Liver (tissue), 9 donors: Measurements from ENCODE around the gene DHCR7. TPM values are rescaled to one million over a fixed set of nuclear protein-coding genes. Genes with fewer than 3 reads are reported as not detected.

Experiments used
- DNase-seq: peaks from one replicate; pipeline ENCODE4 v3.0.0-alpha.2; 2017; ENCODE audit warnings: low spot score
- H3K27ac ChIP-seq, 2 donors: one replicate each; pipeline ENCODE4 v1.7.0; 2013; ENCODE audit warnings: inconsistent platforms in 2 of 2, low read length in 2 of 2, control low read depth in 1 of 2, low read depth in 1 of 2, mild to moderate bottlenecking in 1 of 2
- H3K27me3 ChIP-seq, 4 donors: one replicate each; pipeline versions ENCODE4 v1.6.1 to v1.7.0; 2013; ENCODE audit warnings: low read length in 3 of 4, inconsistent platforms in 1 of 4, mild to moderate bottlenecking in 1 of 4, moderate library complexity in 1 of 4; ENCODE audit not compliant: control insufficient read depth in 4 of 4, insufficient read depth in 4 of 4
- H3K36me3 ChIP-seq, 4 donors: one replicate each; pipeline versions ENCODE4 v1.6.1 to v1.7.0; 2013; ENCODE audit warnings: low read length in 3 of 4, mild to moderate bottlenecking in 3 of 4, low read depth in 1 of 4, moderate library complexity in 1 of 4; ENCODE audit not compliant: control insufficient read depth in 4 of 4, insufficient read depth in 3 of 4
- H3K4me1 ChIP-seq, 4 donors: one replicate each; pipeline versions ENCODE4 v1.6.1 to v1.7.0; 2013; ENCODE audit warnings: low read length in 3 of 4, mild to moderate bottlenecking in 3 of 4, moderate library complexity in 1 of 4; ENCODE audit not compliant: control insufficient read depth in 4 of 4, insufficient read depth in 4 of 4
- H3K4me3 ChIP-seq, 3 donors: one replicate each; pipeline versions ENCODE4 v1.6.1 to v1.7.0; 2013; ENCODE audit warnings: low read length in 3 of 3, control low read depth in 1 of 3, low read depth in 1 of 3, mild to moderate bottlenecking in 1 of 3
- H3K9ac ChIP-seq, 2 donors: one replicate each; pipeline ENCODE4 v1.7.0; 2013; ENCODE audit warnings: low read length in 2 of 2, mild to moderate bottlenecking in 2 of 2, moderate library complexity in 2 of 2, control low read depth in 1 of 2, low read depth in 1 of 2
- H3K9me3 ChIP-seq, 4 donors: one replicate each; pipeline versions ENCODE4 v1.6.1 to v1.7.0; 2013; ENCODE audit warnings: low read length in 3 of 4; ENCODE audit not compliant: control insufficient read depth in 4 of 4
- EGR1 ChIP-seq, 2 donors: IDR thresholded peaks; 2 replicates each; pipeline ENCODE4 v1.6.1; 2016 to 2018; ENCODE audit warnings: antibody characterized with exemption in 2 of 2, low read depth in 2 of 2
- FOXA1 ChIP-seq: IDR thresholded peaks from 2 replicates; pipeline ENCODE4 v1.6.1; 2016; ENCODE audit warnings: antibody characterized with exemption
- FOXA2 ChIP-seq: IDR thresholded peaks from 2 replicates; pipeline ENCODE4 v1.6.1; 2016; ENCODE audit warnings: antibody characterized with exemption
- GABPA ChIP-seq, 2 donors: IDR thresholded peaks in 1 of 2; conservative IDR thresholded peaks in 1 of 2; 2 replicates each; pipeline ENCODE4 v1.6.1; 2016; ENCODE audit warnings: antibody characterized with exemption in 2 of 2, mild to moderate bottlenecking in 1 of 2, moderate library complexity in 1 of 2
- HNF4A ChIP-seq, 2 donors: conservative IDR thresholded peaks; 2 replicates each; pipeline ENCODE4 v1.6.1; 2016; ENCODE audit warnings: antibody characterized with exemption in 2 of 2, mild to moderate bottlenecking in 2 of 2
- HNF4G ChIP-seq: IDR thresholded peaks from 2 replicates; pipeline ENCODE4 v1.6.1; 2016; ENCODE audit warnings: antibody characterized with exemption
- JUND ChIP-seq, 2 donors: IDR thresholded peaks; 2 replicates each; pipeline ENCODE4 v1.6.1; 2016; ENCODE audit warnings: antibody characterized with exemption in 2 of 2
- NR2F2 ChIP-seq: IDR thresholded peaks from 2 replicates; pipeline ENCODE4 v1.6.1; 2016; ENCODE audit warnings: antibody characterized with exemption
- RAD21 ChIP-seq, 2 donors: IDR thresholded peaks; 2 replicates each; pipeline ENCODE4 v1.6.1; 2016; ENCODE audit warnings: antibody characterized with exemption in 2 of 2, mild to moderate bottlenecking in 2 of 2
- REST ChIP-seq: IDR thresholded peaks from 2 replicates; pipeline ENCODE4 v1.6.1; 2016; ENCODE audit warnings: antibody characterized with exemption, mild to moderate bottlenecking
- RXRA ChIP-seq, 2 donors: IDR thresholded peaks; 2 replicates each; pipeline ENCODE4 v1.6.1; 2017 to 2018; ENCODE audit warnings: antibody characterized with exemption in 2 of 2, mild to moderate bottlenecking in 1 of 2
- SP1 ChIP-seq: IDR thresholded peaks from 2 replicates; pipeline ENCODE4 v1.6.1; 2018; ENCODE audit warnings: antibody characterized with exemption, mild to moderate bottlenecking
- TAF1 ChIP-seq: conservative IDR thresholded peaks from 2 replicates; pipeline ENCODE4 v1.6.1; 2016; ENCODE audit warnings: antibody characterized with exemption, mild to moderate bottlenecking
- YY1 ChIP-seq: IDR thresholded peaks from 2 replicates; pipeline ENCODE4 v1.6.1; 2016; ENCODE audit warnings: antibody characterized with exemption, mild to moderate bottlenecking
- ZBTB33 ChIP-seq: IDR thresholded peaks from 2 replicates; pipeline ENCODE4 v1.6.1; 2016; ENCODE audit warnings: antibody characterized with exemption
- WGBS: extraction: QIAGEN DNeasy Blood & Tissue Kit; methylation state at CpG from one replicate; pipeline ENCODE4 v1.1.7; 2013; 5-methylcytosine and 5-hydroxymethylcytosine counted together
- polyA plus RNA-seq, 2 donors: library from polyadenylated mRNA; stranded (reverse) in 1 of 2; unstranded in 1 of 2; fragments of 200-250 nt in 1 of 2; fragments of >200 nt in 1 of 2; fragmentation: Nextera tagmentation in 1 of 2; extraction: Ambion mirVana in 1 of 2; gene quantifications; one replicate each; pipeline versions ENCODE4 v1.2.1 to v1.2.3, GENCODE V29; 2013 to 2015
- total RNA-seq, 2 donors: library from RNA; depleted of rRNA; stranded (reverse); fragments of >200 nt; gene quantifications; one replicate each; pipeline ENCODE4 v1.2.3, GENCODE V29; 2014
- TF ChIP-seq, protein P1 (sequence below): IDR thresholded peaks from 2 replicates; pipeline ENCODE4 v1.6.1; 2016; ENCODE audit warnings: antibody characterized with exemption
- TF ChIP-seq, protein P2 (sequence below): fragments of 150-350 bp; IDR thresholded peaks from 2 replicates; pipeline ENCODE4 v1.5.1; 2017; ENCODE audit warnings: improper control_type of control experiment, low read depth, low read length; ENCODE audit not compliant: missing input control
- donor health status: healthy.
- donor health status: healthy.
- donor health status: healthy.
- donor health status: healthy.
- donor health status: healthy.

DHCR7 gene
- total and polyA plus RNA-seq, 4 donors: 56.9 to 224 (median 172) TPM

- no peak overlapping the region for H3K4me3 ChIP-seq
- no peak overlapping the region for H3K27ac ChIP-seq
- H3K36me3 ChIP-seq: no peaks in the 10 kb centered on the region
- DNase-seq: no peak
- no peaks in the 10 kb centered on the region for H3K27me3 ChIP-seq
- H3K9ac ChIP-seq: no peak overlapping the region
- no peaks in the 10 kb centered on the region for H3K4me1 ChIP-seq
- H3K9me3 ChIP-seq: no peaks in the 10 kb centered on the region
- TF ChIP-seq REST (no peak), RXRA (IDR thresholded peaks at IDR 0.05) (no peak), NR2F2 (no peak), EGR1 (IDR thresholded peaks at IDR 0.05; ENCODE audit: low read depth in 2 of 2) (no peak), GABPA (IDR thresholded peaks at IDR 0.05 in 1 of 2, conservative IDR thresholded peaks at IDR 0.05 in 1 of 2) (no peak), HNF4G (no peak), FOXA1 (no peak), TAF1 (no peak), RAD21 (IDR thresholded peaks at IDR 0.05) (no peak), SP1 (no peak), JUND (IDR thresholded peaks at IDR 0.05) (no peak), YY1 (no peak), ZBTB33 (no peak)
- TF ChIP-seq, protein P1, sequence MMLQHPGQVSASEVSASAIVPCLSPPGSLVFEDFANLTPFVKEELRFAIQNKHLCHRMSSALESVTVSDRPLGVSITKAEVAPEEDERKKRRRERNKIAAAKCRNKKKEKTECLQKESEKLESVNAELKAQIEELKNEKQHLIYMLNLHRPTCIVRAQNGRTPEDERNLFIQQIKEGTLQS: no peak
- TF ChIP-seq, protein P2, sequence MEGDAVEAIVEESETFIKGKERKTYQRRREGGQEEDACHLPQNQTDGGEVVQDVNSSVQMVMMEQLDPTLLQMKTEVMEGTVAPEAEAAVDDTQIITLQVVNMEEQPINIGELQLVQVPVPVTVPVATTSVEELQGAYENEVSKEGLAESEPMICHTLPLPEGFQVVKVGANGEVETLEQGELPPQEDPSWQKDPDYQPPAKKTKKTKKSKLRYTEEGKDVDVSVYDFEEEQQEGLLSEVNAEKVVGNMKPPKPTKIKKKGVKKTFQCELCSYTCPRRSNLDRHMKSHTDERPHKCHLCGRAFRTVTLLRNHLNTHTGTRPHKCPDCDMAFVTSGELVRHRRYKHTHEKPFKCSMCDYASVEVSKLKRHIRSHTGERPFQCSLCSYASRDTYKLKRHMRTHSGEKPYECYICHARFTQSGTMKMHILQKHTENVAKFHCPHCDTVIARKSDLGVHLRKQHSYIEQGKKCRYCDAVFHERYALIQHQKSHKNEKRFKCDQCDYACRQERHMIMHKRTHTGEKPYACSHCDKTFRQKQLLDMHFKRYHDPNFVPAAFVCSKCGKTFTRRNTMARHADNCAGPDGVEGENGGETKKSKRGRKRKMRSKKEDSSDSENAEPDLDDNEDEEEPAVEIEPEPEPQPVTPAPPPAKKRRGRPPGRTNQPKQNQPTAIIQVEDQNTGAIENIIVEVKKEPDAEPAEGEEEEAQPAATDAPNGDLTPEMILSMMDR: no peak
Observed at GRCh38 chr11:71414645-71415044, 33.5 kb downstream of the DHCR7 start.

GRCh38 chr11:71410363-71410966, 37.7 kb downstream of the DHCR7 start:
- Histone ChIP-seq H3K9ac (no peak overlapping the region), H3K27me3 (no peaks in the 10 kb centered on the region), H3K36me3 (no peaks in the 10 kb centered on the region), H3K9me3 (no peaks in the 10 kb centered on the region), H3K4me1 (no peaks in the 10 kb centered on the region), H3K4me3 (no peak overlapping the region), H3K27ac (no peak overlapping the region)
- WGBS: 80% methylated on average over 7 of the region's 7 CpGs
- no peak for TF ChIP-seq HNF4A (conservative IDR thresholded peaks at IDR 0.05)
- no peak for TF ChIP-seq GABPA (IDR thresholded peaks at IDR 0.05 in 1 of 2, conservative IDR thresholded peaks at IDR 0.05 in 1 of 2)
- no peak for TF ChIP-seq FOXA2
- TF ChIP-seq ZBTB33: no peak
- TF ChIP-seq RAD21 (IDR thresholded peaks at IDR 0.05): no peak
- TF ChIP-seq FOXA1: no peak
- TF ChIP-seq, protein P2: no peak
- TF ChIP-seq TAF1: no peak
- no peak for TF ChIP-seq JUND (IDR thresholded peaks at IDR 0.05)
- no peak for DNase-seq
